Chondrocyte (in vitro differentiated cells): ENCODE data around the gene AK9. TPM values are rescaled to one million over a fixed set of nuclear protein-coding genes. Genes with fewer than 3 reads are reported as not detected.

Experiments
- DNase-seq: peaks from one replicate; pipeline ENCODE4 v3.0.0; 2021; ENCODE audit warnings: mixed read lengths, low spot score
- H3K27ac Mint-ChIP-seq: one replicate; pipeline ENCODE4 v1.8.0; 2021; ENCODE audit warnings: mild to moderate bottlenecking, moderate library complexity, mixed read lengths; ENCODE audit not compliant: unreplicated experiment
- H3K27me3 Mint-ChIP-seq: 2 replicates; pipeline ENCODE4 v1.8.0; 2021; ENCODE audit warnings: low read depth, mixed read lengths
- H3K36me3 Mint-ChIP-seq: 2 replicates; pipeline ENCODE4 v1.8.0; 2021; ENCODE audit warnings: low read depth, mixed read lengths
- H3K4me1 Mint-ChIP-seq: 2 replicates; pipeline ENCODE4 v1.8.0; 2021; ENCODE audit warnings: low read depth, mild to moderate bottlenecking, mixed read lengths
- H3K4me3 Mint-ChIP-seq: one replicate; pipeline ENCODE4 v1.8.0; 2021; ENCODE audit warnings: mild to moderate bottlenecking, moderate library complexity, mixed read lengths; ENCODE audit not compliant: unreplicated experiment
- H3K9me3 Mint-ChIP-seq: 2 replicates; pipeline ENCODE4 v1.8.0; 2021; ENCODE audit warnings: low read depth, mixed read lengths
- CTCF ChIP-seq: fragments of 200-600 bp; sonication (generic); IDR thresholded peaks from 2 replicates; pipeline ENCODE4 v1.5.0; 2021; ENCODE audit warnings: antibody characterized with exemption, mild to moderate bottlenecking, moderate library complexity
- total RNA-seq: library from RNA; stranded (reverse); gene quantifications from 3 replicates; pipeline ENCODE4 v1.2.1, GENCODE V29; 2021

The AK9 gene
- total RNA-seq, 1 donor from 2014 or later: 4.4 TPM

GRCh38 chr6:109718991-109719390, 28.0 kb upstream of the AK9 start:
- H3K27ac Mint-ChIP-seq: no peak overlapping the region

GRCh38 chr6:109717971-109718370, 27.0 kb upstream of the AK9 start:
- peaks cover 8% of the 10 kb centered on the region for H3K36me3 Mint-ChIP-seq
- H3K27me3 Mint-ChIP-seq: no peaks in the 10 kb centered on the region
- peaks cover 22% of the 10 kb centered on the region for H3K4me1 Mint-ChIP-seq
- no peak for TF ChIP-seq CTCF
- no peak overlapping the region for H3K27ac Mint-ChIP-seq
- no peaks in the 10 kb centered on the region for H3K9me3 Mint-ChIP-seq
- H3K4me3 Mint-ChIP-seq: no peak overlapping the region
- DNase-seq: no peak

More at GRCh38 chr6:109718991-109719390, 28.0 kb upstream of the AK9 start:
- Mint-ChIP-seq H3K36me3 (peaks cover 9% of the 10 kb centered on the region), H3K4me1 (peaks cover 24% of the 10 kb centered on the region), H3K27me3 (no peaks in the 10 kb centered on the region), H3K9me3 (no peaks in the 10 kb centered on the region), H3K4me3 (no peak overlapping the region)
- DNase-seq: no peak
- TF ChIP-seq CTCF: no peak

- Mint-ChIP-seq H3K27me3 (no peaks in the 10 kb centered on the region), H3K36me3 (peaks cover 4% of the 10 kb centered on the region), H3K9me3 (peaks cover 9% of the 10 kb centered on the region), H3K27ac (no peak overlapping the region), H3K4me1 (peaks cover 13% of the 10 kb centered on the region), H3K4me3 (no peak overlapping the region)
- no peak for TF ChIP-seq CTCF
- DNase-seq: no peak
Measured at GRCh38 chr6:109715616-109716015, 24.6 kb upstream of the AK9 start.

- H3K27ac Mint-ChIP-seq: no peak overlapping the region
- no peak for TF ChIP-seq CTCF
- peaks cover 6% of the 10 kb centered on the region for H3K4me1 Mint-ChIP-seq
- no peak for DNase-seq
- peaks cover 19% of the 10 kb centered on the region for H3K9me3 Mint-ChIP-seq
- no peaks in the 10 kb centered on the region for H3K27me3 Mint-ChIP-seq
- H3K4me3 Mint-ChIP-seq: no peak overlapping the region
- peaks cover 7% of the 10 kb centered on the region for H3K36me3 Mint-ChIP-seq
Measured at GRCh38 chr6:109714611-109715010, 23.6 kb upstream of the AK9 start.

- Mint-ChIP-seq H3K4me3 (no peak overlapping the region), H3K4me1 (peaks cover 6% of the 10 kb centered on the region), H3K27me3 (no peaks in the 10 kb centered on the region), H3K27ac (no peak overlapping the region), H3K9me3 (peaks cover 21% of the 10 kb centered on the region), H3K36me3 (peaks cover 7% of the 10 kb centered on the region)
- DNase-seq: no peak
- no peak for TF ChIP-seq CTCF
Measured at GRCh38 chr6:109714166-109714565, 23.2 kb upstream of the AK9 start.
